ENCODE data around the gene HNRNPC.
"Not testable (repeated sequence)": the region's sequence is repeated elsewhere in the genome, so short reads cannot be mapped to it uniquely, and the experiment has no call there.

HNRNPC gene

GRCh38 chr14:21197418-21198205 lies 71.6 kb downstream of the HNRNPC start:
- no peak for DNase-seq (ENCODE audit: extremely low read depth in 1 of 2, low read depth in 1 of 2)

GRCh38 chr14:21194597-21194996 lies 74.6 kb downstream of the HNRNPC start:
- no peak for DNase-seq (ENCODE audit: extremely low read depth in 1 of 2, low read depth in 1 of 2)

DNA sequence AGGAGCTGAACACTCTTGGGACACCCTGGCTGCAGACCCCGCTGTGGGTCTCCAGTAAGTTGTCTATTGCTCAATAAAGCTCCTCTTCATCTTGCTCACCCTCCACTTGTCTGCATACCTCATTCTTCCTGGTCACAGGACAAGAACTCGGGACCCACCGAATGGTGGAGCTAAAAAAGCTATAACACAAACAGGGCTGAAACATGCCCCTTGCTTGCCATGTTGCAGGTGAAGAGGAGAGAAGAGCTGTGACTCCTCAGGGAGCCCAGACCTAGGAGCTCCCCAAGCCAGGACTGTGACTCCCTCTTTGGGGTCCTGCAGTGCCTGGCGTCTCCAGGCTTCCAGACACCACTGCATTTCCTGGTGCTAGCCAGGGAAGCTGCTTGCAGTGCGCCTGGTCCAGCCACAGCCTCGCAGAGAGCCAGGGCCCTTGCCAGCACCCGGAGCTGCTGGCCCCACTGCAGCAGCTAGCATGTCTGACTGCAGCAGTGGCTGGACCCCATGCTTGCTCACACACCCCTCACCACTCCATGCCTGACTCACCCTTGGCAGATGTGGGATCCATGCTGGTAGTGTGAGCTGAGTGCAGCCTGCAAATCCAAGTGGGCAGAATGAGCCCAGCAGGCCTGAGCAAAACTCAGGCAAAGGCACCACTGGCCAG lies 76.2 kb downstream of the HNRNPC start:
- DNase-seq (ENCODE audit: extremely low read depth in 1 of 2, low read depth in 1 of 2): no peak

DNA sequence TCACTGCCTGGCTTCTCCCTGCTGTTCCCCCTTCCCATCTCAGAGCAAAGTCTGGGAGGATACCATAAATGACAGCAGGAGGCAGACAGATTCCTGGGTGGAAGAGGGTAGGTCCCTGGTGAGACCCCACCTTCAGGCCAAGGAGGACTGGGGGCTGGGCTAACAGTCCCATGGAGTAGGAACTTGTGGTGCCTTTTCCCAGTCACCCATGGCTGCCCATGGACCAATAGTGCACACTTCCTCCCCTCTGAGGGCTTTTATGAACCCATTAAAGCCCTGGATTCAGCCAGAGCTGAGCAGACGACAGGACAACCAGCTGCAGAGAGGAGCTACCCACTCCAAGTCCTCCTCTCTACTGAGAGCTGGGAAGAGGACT lies 76.8 kb downstream of the HNRNPC start:
- no peak for DNase-seq (ENCODE audit: extremely low read depth in 1 of 2, low read depth in 1 of 2)

GRCh38 chr14:21191809-21192446 lies 77.3 kb downstream of the HNRNPC start:
- peak; percentile 26 to 57 for DNase-seq (ENCODE audit: extremely low read depth in 1 of 2, low read depth in 1 of 2)

DNA sequence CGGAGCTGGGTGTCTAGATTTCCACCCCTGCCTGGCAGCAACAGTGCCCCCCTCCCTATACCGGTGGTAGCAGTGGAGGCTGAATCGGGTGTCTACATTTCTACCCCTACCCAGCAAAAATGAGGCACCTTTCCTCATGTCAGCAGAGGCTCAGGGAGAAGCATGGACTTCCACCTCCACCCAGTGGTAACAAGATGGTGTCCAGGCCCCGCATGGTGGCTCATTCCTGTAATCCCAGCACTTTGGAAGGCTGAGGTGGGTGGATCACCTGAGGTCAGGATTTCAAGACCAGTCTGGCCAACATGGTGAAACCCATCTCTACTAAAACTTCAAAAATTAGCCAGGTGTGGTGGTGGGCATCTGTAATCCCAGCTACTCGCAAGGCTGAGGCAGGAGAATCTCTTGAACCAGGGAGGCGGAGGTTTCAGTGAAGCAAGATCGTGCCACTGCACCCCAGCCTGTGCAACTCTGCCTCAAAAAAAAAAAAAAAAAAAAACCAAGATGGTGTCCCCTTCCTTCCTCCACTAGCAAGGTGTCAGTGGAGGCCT lies 77.9 kb downstream of the HNRNPC start:
- DNase-seq (ENCODE audit: extremely low read depth in 1 of 2, low read depth in 1 of 2): no peak

DNA sequence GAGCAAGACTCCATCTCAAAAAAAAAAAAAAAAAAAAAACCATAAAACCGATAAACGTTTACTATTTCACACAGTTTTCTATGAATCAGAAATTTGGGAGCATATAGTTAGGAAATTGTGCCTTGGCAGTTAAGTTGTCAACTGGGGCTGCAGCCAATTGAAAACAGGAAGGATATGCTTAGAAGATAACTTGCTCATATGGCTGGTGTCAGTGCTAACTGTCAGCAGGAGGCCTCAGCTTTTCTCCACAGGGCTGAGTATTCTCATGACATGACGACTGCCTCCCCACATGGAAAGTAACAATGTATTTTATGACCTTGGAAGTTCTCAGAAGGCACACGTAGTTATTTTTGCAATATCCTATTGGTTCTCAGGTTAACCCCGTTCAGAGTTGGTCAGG lies 83.8 kb downstream of the HNRNPC start:
- no peak for DNase-seq (ENCODE audit: extremely low read depth in 1 of 2, low read depth in 1 of 2)

GRCh38 chr14:21184254-21184653 lies 85.0 kb downstream of the HNRNPC start:
- DNase-seq (ENCODE audit: extremely low read depth in 1 of 2, low read depth in 1 of 2): no peak

GRCh38 chr14:21182166-21182565 lies 87.1 kb downstream of the HNRNPC start:
- no peak for DNase-seq (ENCODE audit: extremely low read depth in 1 of 2, low read depth in 1 of 2)

DNA sequence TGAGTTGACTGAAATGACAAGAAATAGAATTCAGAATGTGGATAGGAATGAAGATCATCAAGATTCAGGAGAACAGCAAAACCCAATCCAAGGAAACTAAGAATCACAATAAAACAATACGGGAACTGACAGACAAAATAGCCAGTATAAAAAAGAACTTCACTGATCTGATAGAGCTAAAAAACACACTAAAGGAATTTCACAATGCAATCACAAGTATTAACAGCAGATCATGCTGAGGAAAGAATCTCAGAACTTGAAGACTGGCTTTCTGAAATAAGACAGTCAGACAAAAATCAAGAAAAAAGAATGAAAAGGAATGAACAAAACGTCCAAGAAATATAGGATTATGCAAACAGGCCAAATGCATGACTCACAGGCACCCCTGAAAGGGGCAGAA lies 98.1 kb downstream of the HNRNPC start:
- no peak for DNase-seq (ENCODE audit: extremely low read depth in 1 of 2, low read depth in 1 of 2)

DNA sequence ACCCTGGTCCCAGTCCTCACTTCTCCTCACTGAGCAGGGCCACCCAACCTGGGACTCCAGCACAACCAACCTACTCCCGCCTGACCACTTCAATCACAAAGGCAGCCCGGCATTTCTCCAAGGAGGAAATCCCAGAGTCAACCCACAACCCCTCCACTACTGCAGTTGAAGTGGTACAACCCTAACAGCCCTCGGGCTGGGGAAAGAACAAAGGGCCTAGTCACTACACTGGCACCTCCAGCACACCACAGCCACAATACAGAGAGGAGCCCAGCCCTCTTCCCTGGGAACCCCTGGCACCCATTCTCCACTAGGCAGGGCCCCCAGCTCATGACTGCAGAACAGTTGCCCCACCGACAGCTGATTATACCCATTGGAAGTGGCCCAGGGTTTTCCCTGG lies 99.7 kb downstream of the HNRNPC start:
- no peak for DNase-seq (ENCODE audit: extremely low read depth in 1 of 2, low read depth in 1 of 2)

DNA sequence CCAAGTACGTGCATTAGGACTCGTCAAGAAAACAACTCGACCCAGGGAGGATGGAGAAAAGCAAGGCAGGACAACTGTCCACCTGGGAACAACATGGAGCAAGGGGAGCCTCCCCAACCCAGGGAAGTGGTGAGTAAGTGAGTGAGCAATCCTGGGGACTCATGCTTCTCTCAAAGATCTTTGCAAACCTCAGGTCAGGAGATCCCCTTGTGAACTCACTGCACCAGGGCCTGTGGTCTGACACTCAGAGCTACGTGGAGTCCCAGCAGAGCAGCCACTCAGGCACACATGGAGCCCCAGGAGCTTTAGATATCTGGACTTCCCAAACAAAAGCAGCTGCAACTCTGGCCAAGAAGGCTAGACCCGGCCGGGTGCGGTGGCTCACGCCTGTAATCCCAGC lies 101.2 kb downstream of the HNRNPC start:
- DNase-seq (ENCODE audit: extremely low read depth in 1 of 2, low read depth in 1 of 2): no peak

GRCh38 chr14:21165670-21166069 lies 103.6 kb downstream of the HNRNPC start:
- DNase-seq (ENCODE audit: extremely low read depth in 1 of 2, low read depth in 1 of 2): not testable (repeated sequence)

DNA sequence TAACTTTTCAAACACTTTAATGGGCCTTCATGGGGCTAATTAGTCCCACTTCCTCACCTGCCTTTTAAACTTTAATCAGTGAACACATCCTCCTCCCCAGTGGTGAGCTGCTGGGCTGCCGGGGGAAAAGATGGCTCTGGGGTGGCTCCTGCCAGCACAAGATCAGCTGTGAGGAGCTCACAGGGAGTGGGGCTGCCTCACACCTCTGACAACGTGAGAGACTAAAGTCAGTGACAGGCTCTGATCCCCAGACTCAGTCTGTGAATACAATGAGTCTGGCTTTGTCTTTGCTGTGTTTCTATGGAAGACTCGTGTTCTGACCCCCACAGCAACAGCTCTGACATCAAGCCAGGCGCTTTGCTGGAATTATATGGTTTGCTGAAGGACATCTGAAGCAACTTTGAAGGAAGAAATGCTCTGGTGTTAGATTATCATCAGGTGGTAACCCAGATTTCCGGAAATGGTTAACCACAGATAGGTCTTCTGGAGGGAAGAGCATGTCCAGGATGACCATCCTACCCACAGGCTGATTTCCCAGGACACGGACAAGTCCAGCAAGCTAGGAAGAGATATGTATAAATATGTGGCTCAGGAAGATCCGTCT lies 104.1 kb downstream of the HNRNPC start:
- not testable (repeated sequence) for DNase-seq (ENCODE audit: extremely low read depth in 1 of 2, low read depth in 1 of 2)

DNA sequence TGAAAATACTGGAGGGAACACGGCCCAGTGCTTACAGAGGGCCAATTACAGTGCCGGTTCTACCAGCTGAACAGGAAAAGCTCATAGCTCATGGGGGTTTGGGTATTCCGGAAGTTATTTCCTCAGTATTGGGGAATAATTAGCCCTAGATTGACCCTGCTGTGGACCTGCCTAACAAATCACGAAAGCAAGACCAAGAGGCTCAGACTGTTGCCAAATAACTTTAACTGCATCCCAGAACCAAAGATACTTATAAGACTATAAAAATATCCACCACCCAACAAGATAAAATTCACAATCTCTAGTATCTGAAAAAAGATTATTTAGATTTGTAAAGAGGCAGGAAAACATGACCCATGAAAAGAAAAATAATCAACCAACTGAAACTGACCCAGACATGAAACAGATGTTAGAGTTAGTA lies 105.4 kb downstream of the HNRNPC start:
- DNase-seq (ENCODE audit: extremely low read depth in 1 of 2, low read depth in 1 of 2): no peak

DNA sequence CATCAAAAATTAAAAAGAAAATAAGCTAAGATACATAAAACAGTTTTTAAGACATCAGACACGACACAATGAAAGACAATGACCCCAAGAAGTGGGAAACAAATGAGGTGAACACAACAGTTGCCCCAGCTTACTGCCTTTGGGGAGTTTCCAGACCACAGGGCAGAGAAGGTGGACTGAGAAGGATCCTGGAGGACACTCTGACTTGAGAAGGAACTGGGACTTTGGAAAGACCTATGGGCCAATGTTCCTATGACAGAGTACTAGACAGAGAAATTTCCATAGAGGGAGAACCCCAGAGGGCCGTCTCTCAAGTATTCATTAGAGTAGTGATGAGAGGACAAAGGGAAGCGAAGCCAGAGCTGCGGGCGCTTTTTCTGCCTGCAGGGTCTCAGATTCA lies 107.2 kb downstream of the HNRNPC start:
- DNase-seq (ENCODE audit: extremely low read depth in 1 of 2, low read depth in 1 of 2): no peak

- no peak for DNase-seq (ENCODE audit: extremely low read depth in 1 of 2, low read depth in 1 of 2)
Measured at GRCh38 chr14:21160061-21160610, 109.1 kb downstream of the HNRNPC start.

Data from stimulated activated CD8-positive, alpha-beta memory T cell treated with anti-CD3 and anti-CD28 coated beads, Interleukin-7, amount 100 ng/mL, for 48 hours (primary cell).